GM23248 (cell line): Measurements from ENCODE around the gene CORO7. TPM values are rescaled to one million over a fixed set of nuclear protein-coding genes. Genes with fewer than 3 reads are reported as not detected.

ENCODE experiments used
- DNase-seq: peaks from one replicate; pipeline ENCODE4 v3.0.0-alpha.2; 2015
- H2AFZ ChIP-seq: fragments of 200-600 bp; sonication (generic); 2 replicates; pipeline ENCODE4 v1.6.1; 2016; ENCODE audit warnings: antibody characterized with exemption
- H3F3A ChIP-seq: fragments of 200-600 bp; sonication (generic); 2 replicates; pipeline ENCODE4 v1.6.1; 2016; ENCODE audit warnings: mild to moderate bottlenecking, antibody characterized with exemption, mixed run types; ENCODE audit not compliant: insufficient read depth
- H3K27ac ChIP-seq: fragments of 200-600 bp; sonication (generic); 2 replicates; pipeline ENCODE4 v1.5.1; 2016; ENCODE audit warnings: mild to moderate bottlenecking
- H3K27me3 ChIP-seq: fragments of 200-600 bp; sonication (generic); replicated peaks from 2 replicates; pipeline ENCODE4 v1.6.1; 2016; ENCODE audit warnings: mild to moderate bottlenecking; ENCODE audit not compliant: insufficient read depth
- H3K36me3 ChIP-seq: fragments of 200-600 bp; sonication (generic); 2 replicates; pipeline ENCODE4 v1.6.1; 2016; ENCODE audit warnings: low read depth, mild to moderate bottlenecking
- H3K4me1 ChIP-seq: fragments of 200-600 bp; sonication (generic); 2 replicates; pipeline ENCODE4 v1.6.1; 2016; ENCODE audit warnings: mild to moderate bottlenecking; ENCODE audit not compliant: insufficient read depth
- H3K4me2 ChIP-seq: fragments of 200-600 bp; sonication (generic); one replicate; pipeline ENCODE4 v1.6.1; 2016; ENCODE audit warnings: mild to moderate bottlenecking; ENCODE audit not compliant: unreplicated experiment
- H3K4me3 ChIP-seq: fragments of 200-600 bp; sonication (generic); 2 replicates; pipeline ENCODE4 v1.5.1; 2016; ENCODE audit warnings: mild to moderate bottlenecking
- H3K79me2 ChIP-seq: fragments of 200-600 bp; sonication (generic); 2 replicates; pipeline ENCODE4 v1.6.1; 2016; ENCODE audit warnings: mild to moderate bottlenecking; ENCODE audit not compliant: insufficient read depth
- H3K9ac ChIP-seq: fragments of 200-600 bp; sonication (generic); 2 replicates; pipeline ENCODE4 v1.6.1; 2016; ENCODE audit warnings: mild to moderate bottlenecking
- H3K9me2 ChIP-seq: fragments of 200-600 bp; sonication (generic); 2 replicates; pipeline ENCODE4 v1.6.1; 2016; ENCODE audit warnings: mixed run types, mild to moderate bottlenecking, moderate library complexity; ENCODE audit not compliant: insufficient read depth
- H3K9me3 ChIP-seq: fragments of 200-600 bp; sonication (generic); one replicate; pipeline ENCODE4 v1.6.1; 2017; ENCODE audit warnings: low read depth
- H4K20me1 ChIP-seq: fragments of 200-600 bp; sonication (generic); 2 replicates; pipeline ENCODE4 v1.6.0; 2016; ENCODE audit not compliant: insufficient read depth
- EZH2 ChIP-seq: fragments of 200-600 bp; sonication (generic); IDR thresholded peaks from 2 replicates; pipeline ENCODE4 v1.6.1; 2018; ENCODE audit warnings: antibody characterized with exemption, mild to moderate bottlenecking; ENCODE audit not compliant: insufficient read depth, poor library complexity, severe bottlenecking
- EZH2phosphoT487 ChIP-seq: fragments of 200-600 bp; sonication (generic); IDR thresholded peaks from 2 replicates; pipeline ENCODE4 v1.6.1; 2018; ENCODE audit warnings: antibody characterized with exemption, moderate library complexity, mild to moderate bottlenecking, low read depth; ENCODE audit not compliant: insufficient read depth
- WGBS, 2 experiments: methylation state at CpG; one replicate each; pipeline ENCODE4 v1.1.6; 2015 to 2017; ENCODE audit warnings: low lambda C conversion rate in 2 of 2, low coverage in 1 of 2; ENCODE audit errors: missing lambda C conversion rate in 2 of 2; 5-methylcytosine and 5-hydroxymethylcytosine counted together
- in situ Hi-C: fragments of 300-500 bp; cut with MboI; formaldehyde crosslinking; loops from 2 replicates; pipeline ENCODE4 v1.15.0; 2020
- polyA plus RNA-seq: library from polyadenylated mRNA; unstranded; fragments of >200 nt; fragmentation: Nextera tagmentation; extraction: Ambion mirVana; gene quantifications from 2 replicates; pipeline ENCODE4 v1.2.1, GENCODE V29; 2016
- total RNA-seq: library from RNA; depleted of rRNA; stranded (reverse); fragments of >200 nt; shearing (Covaris generic); gene quantifications from 2 replicates; pipeline ENCODE4 v1.2.3, GENCODE V29; 2014

CORO7 gene
- total and polyA plus RNA-seq, 2 experiments from 2014 or later = 7.3 to 13.2 TPM

- H3K4me2 ChIP-seq = no peak overlapping the region
- no peaks in the 10 kb centered on the region for H3K9me3 ChIP-seq
- no peaks in the 10 kb centered on the region for H3K27me3 ChIP-seq
- H3F3A ChIP-seq = peaks cover 21% of the 10 kb centered on the region; the same call in 1 of the 2 replicates
- no peaks in the 10 kb centered on the region; the same call in 1 of the 2 replicates for H4K20me1 ChIP-seq
- H3K27ac ChIP-seq = no peak overlapping the region
- H3K9ac ChIP-seq = no peak overlapping the region
- H3K79me2 ChIP-seq = peaks cover 85% of the 10 kb centered on the region
- no peak overlapping the region for H3K4me3 ChIP-seq
- no peaks in the 10 kb centered on the region for H3K9me2 ChIP-seq
- H2AFZ ChIP-seq = no peak overlapping the region
- peaks cover 6% of the 10 kb centered on the region; the same call in 1 of the 2 replicates for H3K36me3 ChIP-seq
- in situ Hi-C loops = no loop called here
- DNase-seq = no peak
- TF ChIP-seq EZH2 (no peak), EZH2phosphoT487 (no peak)
- no peaks in the 10 kb centered on the region for H3K4me1 ChIP-seq
- 89 to 92% methylated on average over 20 to 21 of the region's 21 CpGs for WGBS, 2 experiments
These were observed 73.3 kb downstream of the CORO7 start for GRCh38 chr16:4342866-4343744.

GRCh38 chr16:4341250-4341649 is 75.1 kb downstream of the CORO7 start:
- 87 to 88% methylated on average over 11 to 13 of the region's 13 CpGs for WGBS, 2 experiments
- Histone ChIP-seq H3F3A (peaks cover 16% of the 10 kb centered on the region; the same call in 1 of the 2 replicates), H2AFZ (no peak overlapping the region), H3K9me3 (no peaks in the 10 kb centered on the region), H3K79me2 (peaks cover 66% of the 10 kb centered on the region), H3K27me3 (no peaks in the 10 kb centered on the region), H3K9ac (no peak overlapping the region), H3K9me2 (no peaks in the 10 kb centered on the region), H3K36me3 (peaks cover 6% of the 10 kb centered on the region; the same call in 1 of the 2 replicates), H4K20me1 (no peaks in the 10 kb centered on the region; the same call in 1 of the 2 replicates), H3K4me3 (no peak overlapping the region), H3K4me2 (no peak overlapping the region), H3K27ac (no peak overlapping the region), H3K4me1 (no peaks in the 10 kb centered on the region)
- no peak for TF ChIP-seq EZH2phosphoT487
- no peak for TF ChIP-seq EZH2
- DNase-seq = no peak
- in situ Hi-C loops = no loop called here

- H3K4me1 ChIP-seq = no peaks in the 10 kb centered on the region
- H3F3A ChIP-seq = peaks cover 11% of the 10 kb centered on the region
- no peaks in the 10 kb centered on the region for H3K9me2 ChIP-seq
- DNase-seq = no peak
- 89 to 90% methylated on average over 5 to 6 of the region's 6 CpGs for WGBS, 2 experiments
- H2AFZ ChIP-seq = no peak overlapping the region
- TF ChIP-seq EZH2 (no peak), EZH2phosphoT487 (no peak)
- H3K27ac ChIP-seq = no peak overlapping the region
- no peaks in the 10 kb centered on the region for H3K9me3 ChIP-seq
- H3K27me3 ChIP-seq = no peaks in the 10 kb centered on the region
- no peak overlapping the region for H3K4me2 ChIP-seq
- peaks cover 6% of the 10 kb centered on the region; the same call in 1 of the 2 replicates for H3K36me3 ChIP-seq
- in situ Hi-C loops = no loop called here
- H3K4me3 ChIP-seq = no peak overlapping the region
- peaks cover 58% of the 10 kb centered on the region for H3K79me2 ChIP-seq
- no peaks in the 10 kb centered on the region; the same call in 1 of the 2 replicates for H4K20me1 ChIP-seq
- H3K9ac ChIP-seq = no peak overlapping the region
These were observed 76.0 kb downstream of the CORO7 start for GRCh38 chr16:4340443-4340842.

GRCh38 chr16:4339909-4340308 is 76.5 kb downstream of the CORO7 start:
- 62 to 69% methylated on average over 14 of the region's 14 CpGs for WGBS, 2 experiments
- Histone ChIP-seq H3K9ac (no peak overlapping the region), H3K79me2 (peaks cover 53% of the 10 kb centered on the region), H4K20me1 (no peaks in the 10 kb centered on the region; the same call in 1 of the 2 replicates), H3K4me2 (no peak overlapping the region), H3K9me2 (no peaks in the 10 kb centered on the region), H3K4me3 (no peak overlapping the region), H3K27me3 (no peaks in the 10 kb centered on the region), H3K36me3 (peaks cover 6% of the 10 kb centered on the region; the same call in 1 of the 2 replicates), H3K4me1 (no peaks in the 10 kb centered on the region), H3F3A (peaks cover 11% of the 10 kb centered on the region), H3K9me3 (no peaks in the 10 kb centered on the region), H2AFZ (no peak overlapping the region), H3K27ac (no peak overlapping the region)
- no peak for DNase-seq
- in situ Hi-C loops = no loop called here
- TF ChIP-seq EZH2 = no peak
- no peak for TF ChIP-seq EZH2phosphoT487
